HepG2 (cell line): ENCODE results near the gene ACADS. TPM values are rescaled to one million over a fixed set of nuclear protein-coding genes. Genes with fewer than 3 reads are reported as not detected.

ENCODE experiments used
- ATAC-seq: fragments of 200-7000 bp; cut with Tn5 transposase; 3 replicates; pipeline ENCODE4 v1.9.1; 2020; ENCODE audit warnings: mild to moderate bottlenecking, moderate library complexity
- BruUV-seq: library from RNA; stranded (reverse); fragments of 400-500 nt; replicated peaks from 2 replicates; lab custom pipeline; 2021; lab: Mats Ljungman, UMichigan
- CTCF ChIA-PET: fragments of 300-600 bp; formaldehyde crosslinking; extraction: SDS; loops from one replicate; lab custom pipeline; 2021; ENCODE audit warnings: low total read pairs, inconsistent platforms, low intra/inter-chr PET ratio; lab: Yijun Ruan, JAX
- POLR2A ChIA-PET: fragments of 350-600 bp; sonication (Branson Sonifier 250); formaldehyde crosslinking; loops from one replicate; lab custom pipeline; 2020; ENCODE audit warnings: antibody characterized with exemption, inconsistent platforms; lab: Yijun Ruan, JAX
- DNase-seq: peaks from one replicate; pipeline ENCODE4 v3.0.0-alpha.2; 2015; ENCODE audit warnings: low spot score
- FAIRE-seq: peaks from 3 replicates; lab custom pipeline; 2011; peaks lifted over from hg19 to GRCh38; lab: Jason Lieb, UNC
- H2AFZ ChIP-seq: one replicate; pipeline ENCODE4 v1.6.1; 2011; ENCODE audit warnings: low read length, inconsistent platforms
- H3K27ac ChIP-seq: fragments of 300-600 bp; 3 replicates; pipeline ENCODE4 v1.8.0; 2011; ENCODE audit warnings: mixed run types, mild to moderate bottlenecking, mixed read lengths, low read length, inconsistent platforms; ENCODE audit not compliant: insufficient read depth; ENCODE audit errors: extremely low read length
- H3K27me3 ChIP-seq, 2 experiments: fragments of 200-600 bp in 1 of 2; 2 replicates in 1 of 2; 3 replicates in 1 of 2; pipeline versions ENCODE4 v1.6.0 to v1.8.0; 2011; ENCODE audit warnings: low read length in 2 of 2, mild to moderate bottlenecking in 2 of 2, moderate library complexity in 2 of 2, inconsistent platforms in 1 of 2; ENCODE audit not compliant: insufficient read depth in 2 of 2, control insufficient read depth in 1 of 2
- H3K36me3 ChIP-seq, 2 experiments: fragments of 200-600 bp in 1 of 2; replicated peaks in 1 of 2; 2 replicates in 1 of 2; 3 replicates in 1 of 2; pipeline versions ENCODE4 v1.5.1 to v1.8.0; 2011; ENCODE audit warnings: low read length in 2 of 2, inconsistent platforms in 1 of 2; ENCODE audit not compliant: insufficient read depth in 2 of 2, control insufficient read depth in 1 of 2
- H3K4me1 ChIP-seq: 2 replicates; pipeline ENCODE4 v1.5.1; 2012; ENCODE audit warnings: low read length, inconsistent platforms; ENCODE audit not compliant: insufficient read depth
- H3K4me2 ChIP-seq: 2 replicates; pipeline ENCODE4 v1.6.0; 2011; ENCODE audit warnings: low read depth, low read length, inconsistent platforms
- H3K4me3 ChIP-seq, 3 experiments: fragments of 200-600 bp in 1 of 3; sonication (generic), shearing (Covaris generic) in 1 of 3; replicated peaks in 1 of 3; 2 replicates each; pipeline ENCODE4 v1.5.1; 2011 to 2016; ENCODE audit warnings: low read length in 3 of 3, inconsistent platforms in 2 of 3, low read depth in 2 of 3, mild to moderate bottlenecking in 2 of 3, control low read depth in 1 of 3, mixed read lengths in 1 of 3; ENCODE audit not compliant: insufficient read depth in 1 of 3
- H3K79me2 ChIP-seq: one replicate; pipeline ENCODE4 v1.6.1; 2011; ENCODE audit warnings: low read length, inconsistent platforms; ENCODE audit not compliant: insufficient read depth
- H3K9ac ChIP-seq: 2 replicates; pipeline ENCODE4 v1.6.0; 2011; ENCODE audit warnings: mild to moderate bottlenecking, low read depth, low read length, inconsistent platforms; ENCODE audit not compliant: insufficient read depth
- H3K9me3 ChIP-seq: 2 replicates; pipeline ENCODE4 v1.5.1; 2012; ENCODE audit warnings: mild to moderate bottlenecking, low read length
- H4K20me1 ChIP-seq: 2 replicates; pipeline ENCODE4 v1.6.0; 2011; ENCODE audit warnings: inconsistent platforms, mild to moderate bottlenecking, low read length, moderate library complexity; ENCODE audit not compliant: insufficient read depth
- CTCF ChIP-seq: sonication (generic); formaldehyde crosslinking; IDR thresholded peaks from 2 replicates; pipeline ENCODE4 v1.5.0; 2020; ENCODE audit warnings: mild to moderate bottlenecking, missing genetic modification reagents, moderate library complexity
- STAG1 ChIP-seq: sonication (generic); formaldehyde crosslinking; IDR thresholded peaks from 2 replicates; pipeline ENCODE4 v1.4.0; 2020; ENCODE audit warnings: missing genetic modification reagents
- TRIM22 ChIP-seq: fragments of 450-650 bp; IDR thresholded peaks from 2 replicates; pipeline ENCODE4 v1.6.1; 2017
- WGBS: methylation state at CpG from one replicate; pipeline ENCODE4 v1.1.6; 2017; ENCODE audit warnings: low lambda C conversion rate; 5-methylcytosine and 5-hydroxymethylcytosine counted together
- in situ Hi-C: cut with HindIII; loops from 2 replicates; pipeline ENCODE4 v1.10.0; 2017; ENCODE audit warnings: low pct_unique_long_range_greater_than_20kb; ENCODE audit not compliant: extremely low pct_ligation_motif_present
- intact Hi-C: fragments of 100-400 bp; cut with micrococcal nuclease; formaldehyde crosslinking; loops from one replicate; pipeline ENCODE4 v1.10.0; 2022; ENCODE audit not compliant: unreplicated experiment
- polyA plus RNA-seq, 8 experiments: library from polyadenylated mRNA; depleted of rRNA in 3 of 8; stranded (reverse) in 7 of 8; unstranded in 1 of 8; fragments of >200 nt; fragmentation: Illumina TruSeq in 4 of 8; extraction: Trizol in 4 of 8; gene quantifications; 2 replicates each; pipeline versions ENCODE4 v1.2.1 to v1.2.3, GENCODE V29; 2011 to 2016; ENCODE audit warnings: low read depth in 4 of 8, missing spikeins in 1 of 8, mixed read lengths in 1 of 8; ENCODE audit not compliant: insufficient read depth in 1 of 8
- total RNA-seq, 5 experiments: library from RNA; depleted of rRNA; stranded (reverse); fragments of >200 nt; fragmentation: Illumina TruSeq; extraction: Trizol; gene quantifications; 2 replicates each; pipeline ENCODE4 v1.2.3, GENCODE V29; 2016; ENCODE audit warnings: low read depth in 1 of 5

The ACADS gene
- total and polyA plus RNA-seq, 2 of the 13 experiments (the other 11 are each of a cell fraction or from before 2014, with no cell fraction given), result 17.4 to 27.7 TPM

- no peaks in the 10 kb centered on the region for H3K27me3 ChIP-seq
- DNase-seq (no peak), ATAC-seq (peak; percentile 29), FAIRE-seq (no peak)
- 87% methylated on average over 13 of the region's 25 CpGs for WGBS
- H3K36me3 ChIP-seq, result peaks cover 0 to 1% of the 10 kb centered on the region in 2 experiments; a peak in 2 of 5 replicates
- intact Hi-C loops (no loop called here), in situ Hi-C loops (no loop called here)
- H3K4me2 ChIP-seq, result no peak overlapping the region
- peaks cover 16% of the 10 kb centered on the region for H3K4me1 ChIP-seq
- no peaks in the 10 kb centered on the region for H3K79me2 ChIP-seq
- TF ChIP-seq TRIM22, result no peak
- peak; percentile 16; the same call in 1 of the 2 replicates for TF ChIP-seq STAG1 (CRISPR knock-in tag)
- TF ChIP-seq CTCF (CRISPR knock-in tag), result peak; percentile 34; the same call in 1 of the 2 replicates
- H3K27ac ChIP-seq, result no peak overlapping the region
- no peak overlapping the region for H3K9ac ChIP-seq
- CTCF ChIA-PET, result no interaction called here
- POLR2A ChIA-PET, result interaction anchor here (1.6 kb wide), 1 partner anchor 10 kb away, joined by 4 read pairs; no protein-coding TSS in a partner anchor
- no peaks in the 10 kb centered on the region for H4K20me1 ChIP-seq
- no peak overlapping the region for H3K4me3 ChIP-seq
- no peak overlapping the region for H2AFZ ChIP-seq
- BruUV-seq, result no TSS peak
- H3K9me3 ChIP-seq, result no peaks in the 10 kb centered on the region
Measured at GRCh38 chr12:120737557-120738251, 12.1 kb downstream of the ACADS start.
